Measurements from ENCODE around the gene NTN3. TPM values are rescaled to one million over a fixed set of nuclear protein-coding genes. Genes with fewer than 3 reads are reported as not detected.
A peak's percentile ranks its signal among the peaks of the same experiment; 100 is the strongest.

Gene NTN3
- total and polyA plus RNA-seq, 2 of the 8 experiments (the other 6 are each of a cell fraction or from before 2014, with no cell fraction given), result 0.30 to 0.34 TPM

DNA sequence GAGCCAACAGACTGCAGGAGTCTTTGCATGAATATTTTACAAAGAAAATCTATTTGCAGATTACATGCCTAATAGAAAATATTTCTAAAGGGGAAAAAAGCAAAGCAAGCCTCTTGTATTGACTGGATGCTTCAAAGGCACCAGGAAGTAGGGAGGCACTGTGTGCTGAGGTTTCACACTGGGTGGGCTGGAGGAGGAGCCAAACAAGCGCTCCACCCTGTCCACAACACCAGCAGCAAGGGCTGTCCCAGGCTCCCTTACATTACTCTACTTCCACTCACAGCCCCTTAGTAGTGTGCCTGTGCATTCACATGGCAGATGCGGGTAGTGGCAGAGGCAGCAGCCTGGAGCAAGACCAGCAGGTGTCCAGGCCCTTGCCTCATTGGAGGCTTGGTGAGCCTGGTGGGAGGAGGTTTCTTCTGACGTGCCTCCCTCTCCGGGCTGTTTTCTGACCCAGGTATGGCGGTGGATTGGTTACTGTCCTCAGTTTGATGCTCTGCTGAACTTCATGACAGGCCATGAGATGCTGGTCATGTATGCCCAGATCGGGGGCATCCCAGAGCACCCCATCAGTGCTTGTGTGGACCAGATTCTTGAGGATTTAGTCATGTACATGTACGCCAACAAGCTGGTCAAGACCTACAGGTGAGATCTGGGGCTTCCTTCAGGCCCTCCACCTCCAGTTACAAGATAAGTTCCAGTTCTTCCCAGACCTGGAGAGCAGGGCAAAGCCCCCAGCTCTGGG, 48.8 kb upstream of the NTN3 start:
- Histone ChIP-seq H2AFZ (ENCODE audit: low read length) (no peak overlapping the region), H3K4me3 (ENCODE audit: extremely low read depth in 1 of 4, insufficient read depth in 2 of 4, low read depth in 3 of 4, low read length in 4 of 4) (no peak overlapping the region), H3K14ac (ENCODE audit: insufficient read length) (no peak overlapping the region), H2BK15ac (ENCODE audit: low read length) (peak overlapping the region; percentile 77; the same call in 1 of the 2 replicates), H2AK5ac (ENCODE audit: low read depth, low read length) (no peak overlapping the region), H3K36me3 (ENCODE audit: control insufficient read depth in 2 of 4, insufficient read depth in 4 of 4, low read length in 3 of 4) (no peaks in the 10 kb centered on the region), H3K79me2 (ENCODE audit: control insufficient read depth in 1 of 2, insufficient read depth in 2 of 2, low read length in 2 of 2) (no peaks in the 10 kb centered on the region), H3K9ac (replicated peaks in 1 of 4; ENCODE audit: extremely low read depth in 1 of 4, low read depth in 3 of 4, low read length in 3 of 4) (no peak overlapping the region), H4K91ac (replicated peaks; ENCODE audit: insufficient read length, low read length) (no peak overlapping the region), H3K27ac (ENCODE audit: low read depth, low read length) (no peak overlapping the region), H3K18ac (ENCODE audit: extremely low read depth, low read length) (no peak overlapping the region), H3K4me1 (replicated peaks in 1 of 4; ENCODE audit: control insufficient read depth in 3 of 4, insufficient read depth in 4 of 4, low read length in 3 of 4) (no peaks in the 10 kb centered on the region; a peak in 2 of 7 replicates), H4K5ac (ENCODE audit: insufficient read length, low read depth, low read length) (no peak overlapping the region), H3K9me3 (ENCODE audit: insufficient read depth in 2 of 2, low read depth in 1 of 2, low read length in 1 of 2) (no peaks in the 10 kb centered on the region), H2BK20ac (ENCODE audit: low read length) (no peak overlapping the region), H3K79me1 (ENCODE audit: low read depth, low read length) (no peaks in the 10 kb centered on the region), H2BK12ac (ENCODE audit: low read depth, low read length) (no peak overlapping the region), H2BK5ac (ENCODE audit: low read depth, low read length) (no peak overlapping the region), H3K23me2 (ENCODE audit: low read depth, low read length) (no peaks in the 10 kb centered on the region), H4K8ac (ENCODE audit: extremely low read depth, insufficient read depth, low read length) (peak overlapping the region; percentile 58; the same call in 1 of the 2 replicates), H3K27me3 (replicated peaks in 1 of 4; ENCODE audit: control insufficient read depth in 3 of 4, extremely low read depth in 1 of 4, insufficient read depth in 3 of 4, low read length in 3 of 4) (no peaks in the 10 kb centered on the region), H3K56ac (replicated peaks; ENCODE audit: insufficient read length, low read depth, low read length) (no peak overlapping the region), H3K4me2 (ENCODE audit: insufficient read depth in 1 of 2, low read depth in 2 of 2, low read length in 2 of 2) (no peak overlapping the region), H3K23ac (ENCODE audit: insufficient read length) (no peak overlapping the region), H2BK120ac (replicated peaks; ENCODE audit: low read depth, low read length) (no peak overlapping the region), H4K20me1 (replicated peaks in 1 of 2; ENCODE audit: control insufficient read depth in 1 of 2, insufficient read depth in 2 of 2, low read length in 2 of 2) (no peaks in the 10 kb centered on the region), H3K4ac (replicated peaks; ENCODE audit: insufficient read length, low read depth, low read length) (no peak overlapping the region)
- 94% methylated on average over 7 of the region's 7 CpGs; no CpG with 5 or more reads in 1 of the 2 experiments for WGBS, 2 experiments (ENCODE audit: extremely low coverage in 1 of 2, insufficient coverage in 1 of 2, insufficient read length in 1 of 2, insufficient replicate concordance in 2 of 2, low coverage in 1 of 2, low lambda C conversion rate in 2 of 2, missing lambda C conversion rate in 1 of 2)
- no peak for FAIRE-seq
- TF ChIP-seq CBX8 (IDR thresholded peaks at IDR 0.05; ENCODE audit: borderline replicate concordance, low read depth, low read length) (no peak), E2F6 (IDR thresholded peaks at IDR 0.05) (no peak), RXRA (IDR thresholded peaks at IDR 0.05; ENCODE audit: insufficient read depth, low read depth, low read length) (no peak), FOSL1 (IDR thresholded peaks at IDR 0.05; ENCODE audit: insufficient read depth, low read depth, low read length) (no peak)
- POLR2A ChIA-PET (ENCODE audit: partially characterized antibody), result interaction anchor here (1.0 to 1.4 kb wide), 2 partner anchors 79 to 152 kb away, joined by 3 read pairs; no protein-coding TSS in a partner anchor
- DNase-seq (ENCODE audit: low read depth in 1 of 2, low spot score in 2 of 2), result no peak
- CTCF ChIA-PET (ENCODE audit: partially characterized antibody), result interaction anchor here (0.7 to 2.0 kb wide), 15 partner anchors 8 to 228 kb away, joined by 3 to 7 read pairs (median 3); no protein-coding TSS in a partner anchor
